Daoy (cell line): Measurements from ENCODE around the gene METTL9. TPM values are rescaled to one million over a fixed set of nuclear protein-coding genes. Genes with fewer than 3 reads are reported as not detected.
"Not testable (repeated sequence)": the region's sequence is repeated elsewhere in the genome, so short reads cannot be mapped to it uniquely, and the experiment has no call there.

Source experiments
- DNase-seq: peaks from one replicate; pipeline ENCODE4 v3.0.0-alpha.2; 2015; ENCODE audit warnings: low read depth
- total RNA-seq: library from RNA; depleted of rRNA; stranded (reverse); fragments of >200 nt; shearing (Covaris generic); gene quantifications from 2 replicates; pipeline ENCODE4 v1.2.3, GENCODE V29; 2014

Gene METTL9
- total RNA-seq, 1 experiment from 2014 or later, result 146 TPM

GRCh38 chr16:21635694-21636093, 36.3 kb downstream of the METTL9 start:
- DNase-seq, result not testable (repeated sequence)

- DNase-seq, result no peak
Measured at GRCh38 chr16:21637032-21637968, 37.9 kb downstream of the METTL9 start.

GRCh38 chr16:21638573-21638975, 39.2 kb downstream of the METTL9 start:
- peak; percentile 13 for DNase-seq

- DNase-seq, result no peak
Measured at GRCh38 chr16:21639493-21639892, 40.1 kb downstream of the METTL9 start.

GRCh38 chr16:21641916-21642315, 42.5 kb downstream of the METTL9 start:
- DNase-seq, result no peak

GRCh38 chr16:21642861-21643260, 43.5 kb downstream of the METTL9 start:
- DNase-seq, result no peak

- no peak for DNase-seq
Measured at GRCh38 chr16:21643785-21644184, 44.4 kb downstream of the METTL9 start.

GRCh38 chr16:21644674-21645073, 45.3 kb downstream of the METTL9 start:
- no peak for DNase-seq

- no peak for DNase-seq
Measured at GRCh38 chr16:21645261-21645721, 45.9 kb downstream of the METTL9 start.

GRCh38 chr16:21646091-21646490, 46.7 kb downstream of the METTL9 start:
- no peak for DNase-seq

GRCh38 chr16:21646721-21647561, 47.6 kb downstream of the METTL9 start:
- DNase-seq, result peak; percentile 6

GRCh38 chr16:21647562-21648164, 48.3 kb downstream of the METTL9 start:
- DNase-seq, result no peak

- DNase-seq, result not testable (repeated sequence)
Measured at GRCh38 chr16:21649826-21650406, 50.5 kb downstream of the METTL9 start.

- no peak for DNase-seq
Measured at GRCh38 chr16:21650521-21650920, 51.1 kb downstream of the METTL9 start.

GRCh38 chr16:21651515-21651914, 52.1 kb downstream of the METTL9 start:
- DNase-seq, result no peak

GRCh38 chr16:21652453-21652852, 53.1 kb downstream of the METTL9 start, which contains the start of gene IGSF6:
Gene IGSF6 (minus strand): TSS chr16:21652608. CDS start chr16:21652598, 10 bp downstream.
- no peak for DNase-seq

GRCh38 chr16:21653571-21653970, 54.2 kb downstream of the METTL9 start:
- no peak for DNase-seq

- no peak for DNase-seq
Measured at GRCh38 chr16:21654466-21654865, 55.1 kb downstream of the METTL9 start.

GRCh38 chr16:21654881-21655280, 55.5 kb downstream of the METTL9 start:
- no peak for DNase-seq

- peak; percentile 29 for DNase-seq
Measured at GRCh38 chr16:21656795-21657768, 57.7 kb downstream of the METTL9 start.
